Measurements from ENCODE around the gene PKDREJ. TPM values are rescaled to one million over a fixed set of nuclear protein-coding genes. Genes with fewer than 3 reads are reported as not detected.
"Not testable (repeated sequence)": the region's sequence is repeated elsewhere in the genome, so short reads cannot be mapped to it uniquely, and the experiment has no call there.

Gene PKDREJ
- total RNA-seq, 2 experiments from 2014 or later: not detected

DNA sequence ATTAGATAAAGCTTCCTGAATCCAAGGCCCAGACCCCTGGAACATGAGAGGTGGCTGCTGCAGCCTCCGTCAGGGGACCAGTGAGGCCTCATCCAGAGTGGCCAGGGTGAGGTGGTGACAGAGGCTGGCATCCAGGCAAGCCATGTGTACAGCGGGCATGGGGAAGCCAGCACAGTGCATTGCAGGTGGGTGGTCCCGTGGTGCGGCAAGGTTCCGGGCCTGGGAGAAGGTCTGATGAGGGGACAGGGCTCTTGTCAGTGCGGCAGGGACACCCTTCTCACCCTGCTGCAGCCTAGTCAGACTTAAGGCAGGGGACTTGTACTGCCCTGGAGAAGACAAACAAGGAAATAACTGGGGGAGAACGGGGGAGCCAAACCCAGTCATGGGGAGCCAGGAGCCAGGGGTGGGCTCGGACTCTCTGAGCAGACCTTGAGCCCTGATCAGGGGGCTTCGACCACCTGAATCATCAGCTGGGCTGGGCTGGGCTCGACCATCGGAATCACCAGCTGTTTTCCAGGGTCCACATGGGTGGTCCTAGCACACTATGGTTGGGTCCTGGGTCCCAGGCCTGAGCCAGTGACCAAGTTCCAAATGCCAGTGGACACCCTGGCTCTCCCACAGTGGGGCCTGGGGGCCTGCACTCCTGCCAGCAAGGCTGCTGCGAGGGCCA lies 9.8 kb upstream of the PKDREJ start:
- no peak overlapping the region for H3K27ac Mint-ChIP-seq
- DNase-seq: no peak
- peaks cover 3% of the 10 kb centered on the region for H3K4me1 Mint-ChIP-seq (ENCODE audit: low read depth)
- peaks cover 4% of the 10 kb centered on the region for H3K36me3 Mint-ChIP-seq (ENCODE audit: low read depth)
- H3K4me3 Mint-ChIP-seq: no peak overlapping the region
- intact Hi-C loops (cut with micrococcal nuclease): no loop called here
- no peaks in the 10 kb centered on the region for H3K9me3 Mint-ChIP-seq
- CTCF ChIA-PET: no interaction called here
- no peaks in the 10 kb centered on the region for H3K27me3 Mint-ChIP-seq (ENCODE audit: low read depth)

DNA sequence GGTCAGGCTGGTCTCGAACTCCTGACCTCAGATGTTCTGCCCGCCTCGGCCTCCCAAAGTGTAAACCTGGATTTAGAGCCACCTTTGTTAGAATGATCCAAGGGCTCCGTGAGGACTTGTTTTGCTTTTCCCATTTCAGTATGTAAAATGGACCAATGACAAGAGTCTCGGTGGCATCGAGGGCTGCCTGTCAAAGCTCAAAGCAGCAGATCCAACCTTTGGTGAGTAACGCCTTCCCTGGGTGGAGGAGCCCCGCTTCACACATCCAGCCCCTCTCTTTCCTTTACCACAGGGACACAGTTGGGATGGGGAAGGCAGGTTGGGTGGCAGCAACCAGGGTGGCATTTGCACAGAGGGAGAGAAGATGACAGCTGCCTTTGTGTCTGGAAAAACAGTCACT lies 9.1 kb upstream of the PKDREJ start:
- Mint-ChIP-seq H3K4me3 (no peak overlapping the region), H3K27me3 (ENCODE audit: low read depth) (peaks cover 5% of the 10 kb centered on the region), H3K4me1 (ENCODE audit: low read depth) (peaks cover 8% of the 10 kb centered on the region), H3K36me3 (ENCODE audit: low read depth) (peaks cover 4% of the 10 kb centered on the region), H3K27ac (no peak overlapping the region), H3K9me3 (no peaks in the 10 kb centered on the region)
- CTCF ChIA-PET: no interaction called here
- intact Hi-C loops (cut with micrococcal nuclease): no loop called here
- DNase-seq: no peak

DNA sequence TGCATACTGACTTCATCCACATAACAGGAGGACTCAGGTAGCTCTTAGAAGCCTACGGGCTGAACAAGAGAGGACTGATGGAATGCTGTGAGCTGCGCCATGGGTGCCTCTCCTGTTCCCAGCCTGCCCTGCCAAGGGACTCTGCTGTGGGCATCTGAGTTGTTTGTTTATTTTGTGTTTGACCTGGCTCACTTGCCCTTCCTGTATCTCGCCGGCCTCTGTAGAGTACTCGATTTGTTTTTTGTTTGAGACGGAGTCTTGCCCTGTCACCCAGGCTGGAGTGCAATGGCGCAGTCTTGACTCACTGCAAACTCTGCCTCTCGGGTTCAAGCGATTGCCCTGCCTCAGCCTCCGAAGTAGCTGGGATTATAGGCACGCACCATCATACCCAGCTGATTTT lies 6.4 kb upstream of the PKDREJ start:
- Mint-ChIP-seq H3K27ac (no peak overlapping the region), H3K4me3 (no peak overlapping the region), H3K4me1 (ENCODE audit: low read depth) (peaks cover 8% of the 10 kb centered on the region), H3K9me3 (peaks cover 3% of the 10 kb centered on the region), H3K36me3 (ENCODE audit: low read depth) (no peaks in the 10 kb centered on the region), H3K27me3 (ENCODE audit: low read depth) (peaks cover 18% of the 10 kb centered on the region)
- CTCF ChIA-PET: no interaction called here
- DNase-seq: no peak
- intact Hi-C loops (cut with micrococcal nuclease): no loop called here

DNA sequence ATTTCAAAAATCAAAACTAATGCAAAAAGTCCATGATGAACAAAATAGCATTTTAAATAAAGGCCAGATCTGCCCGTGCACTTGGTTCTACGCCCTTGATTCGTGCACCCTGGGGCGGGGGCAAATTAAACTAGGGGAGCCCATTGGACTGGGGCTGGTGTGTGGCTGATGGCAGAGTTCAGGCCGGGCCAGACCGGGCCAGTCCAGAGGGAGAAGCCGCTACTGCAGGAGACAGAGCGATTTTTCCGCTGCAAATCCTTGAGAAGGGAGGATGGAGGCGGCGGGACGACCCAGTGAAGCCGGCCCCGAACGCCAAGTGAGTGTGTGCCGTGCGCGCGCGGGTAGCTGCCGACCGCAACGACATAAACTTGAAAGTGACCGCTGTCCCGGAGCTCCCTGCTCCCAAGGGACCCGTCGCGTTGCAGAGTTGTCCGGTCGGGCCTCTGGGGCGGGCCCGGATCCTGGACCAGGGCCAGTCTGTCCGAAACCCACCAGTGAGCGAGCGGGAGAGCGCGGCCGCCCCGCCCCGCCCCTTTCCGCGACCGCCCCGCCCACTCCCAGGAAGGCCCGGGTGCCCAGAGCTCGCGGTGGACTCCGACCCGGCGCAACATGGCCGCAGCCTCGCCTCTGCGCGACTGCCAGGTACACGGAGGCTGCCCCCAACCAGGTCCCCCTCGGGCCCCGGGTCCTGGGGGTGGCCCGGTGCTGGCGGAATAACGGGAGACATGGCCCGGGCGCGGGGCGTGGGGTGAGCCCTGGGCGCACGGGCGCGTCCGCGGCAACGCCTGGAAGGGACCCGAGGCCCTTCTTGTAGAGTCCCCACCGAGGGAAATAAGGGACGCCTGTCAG lies 4.5 kb upstream of the PKDREJ start, which contains the start of gene TTC38:
TTC38 (plus strand) TSS at position 578 of the 849 bp plus-strand sequence; CDS start at position 610, 32 bp downstream.
- Mint-ChIP-seq H3K27ac (no peak within 1 kb of the TSS), H3K4me3 (peak within 1 kb of the TSS; percentile 85), H3K9me3 (peaks cover 4% of the 10 kb centered on the region), H3K27me3 (ENCODE audit: low read depth) (peaks cover 32% of the 10 kb centered on the region), H3K36me3 (ENCODE audit: low read depth) (no peaks in the 10 kb centered on the region), H3K4me1 (ENCODE audit: low read depth) (peaks cover 8% of the 10 kb centered on the region)
- DNase-seq: peak; percentile 42
- intact Hi-C loops (cut with micrococcal nuclease): loop anchor here (2.0 kb wide), 1 partner anchor 15 kb away; no protein-coding TSS in a partner anchor
- CTCF ChIA-PET: no interaction called here

DNA sequence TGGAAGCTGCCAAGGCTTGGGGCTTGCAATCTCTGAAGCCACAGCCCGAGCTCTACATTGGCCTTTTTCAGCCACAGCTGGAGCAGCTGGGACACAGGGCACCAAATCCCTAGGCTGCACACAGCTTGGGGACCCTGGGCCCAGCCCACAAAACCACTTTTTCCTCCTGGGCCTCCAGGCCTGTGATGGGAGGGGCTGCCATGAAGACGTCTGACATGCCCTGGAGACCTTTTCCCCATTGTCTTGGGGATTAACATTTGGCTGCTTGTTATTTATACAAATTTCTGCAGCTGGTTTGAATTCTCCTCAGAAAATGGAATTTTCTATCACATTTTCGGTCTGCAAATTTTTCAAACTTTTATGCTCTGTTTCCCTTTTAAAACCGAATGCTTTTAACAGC lies 2.5 kb upstream of the PKDREJ start:
- intact Hi-C loops (cut with micrococcal nuclease): loop anchor here (2.0 kb wide), 1 partner anchor 13 kb away; no protein-coding TSS in a partner anchor
- H3K36me3 Mint-ChIP-seq (ENCODE audit: low read depth); H3K4me3 Mint-ChIP-seq; H3K9me3 Mint-ChIP-seq; H3K4me1 Mint-ChIP-seq (ENCODE audit: low read depth); DNase-seq; H3K27ac Mint-ChIP-seq: not testable (repeated sequence)
- CTCF ChIA-PET: interaction anchor here (0.9 kb wide), 1 partner anchor 30 kb away, joined by 3 read pairs; no protein-coding TSS in a partner anchor
- H3K27me3 Mint-ChIP-seq (ENCODE audit: low read depth): peaks cover 52% of the 10 kb centered on the region

DNA sequence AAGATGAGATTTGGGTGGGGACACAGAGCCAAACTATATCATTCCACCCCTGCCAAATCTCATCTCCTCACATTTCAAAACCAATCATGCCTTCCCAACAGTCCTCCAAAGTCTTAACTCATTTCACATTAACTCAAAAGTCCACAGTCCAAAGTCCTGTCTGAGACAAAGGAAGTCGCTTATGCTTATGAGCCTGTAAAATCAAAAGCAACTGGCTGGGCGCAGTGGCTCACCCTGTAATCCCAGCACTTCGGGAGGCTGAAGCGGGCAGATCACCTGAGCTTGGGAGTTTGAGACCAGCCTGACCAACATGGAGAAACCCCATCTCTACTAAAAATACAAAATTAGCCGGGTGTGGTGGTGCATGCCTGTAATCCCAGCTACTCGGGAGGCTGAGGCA lies 1.4 kb upstream of the PKDREJ start:
- H3K9me3 Mint-ChIP-seq; H3K4me1 Mint-ChIP-seq (ENCODE audit: low read depth); H3K4me3 Mint-ChIP-seq; intact Hi-C loops (cut with micrococcal nuclease); DNase-seq; H3K36me3 Mint-ChIP-seq (ENCODE audit: low read depth); H3K27ac Mint-ChIP-seq; CTCF ChIA-PET: not testable (repeated sequence)
- peaks cover 61% of the 10 kb centered on the region for H3K27me3 Mint-ChIP-seq (ENCODE audit: low read depth)

DNA sequence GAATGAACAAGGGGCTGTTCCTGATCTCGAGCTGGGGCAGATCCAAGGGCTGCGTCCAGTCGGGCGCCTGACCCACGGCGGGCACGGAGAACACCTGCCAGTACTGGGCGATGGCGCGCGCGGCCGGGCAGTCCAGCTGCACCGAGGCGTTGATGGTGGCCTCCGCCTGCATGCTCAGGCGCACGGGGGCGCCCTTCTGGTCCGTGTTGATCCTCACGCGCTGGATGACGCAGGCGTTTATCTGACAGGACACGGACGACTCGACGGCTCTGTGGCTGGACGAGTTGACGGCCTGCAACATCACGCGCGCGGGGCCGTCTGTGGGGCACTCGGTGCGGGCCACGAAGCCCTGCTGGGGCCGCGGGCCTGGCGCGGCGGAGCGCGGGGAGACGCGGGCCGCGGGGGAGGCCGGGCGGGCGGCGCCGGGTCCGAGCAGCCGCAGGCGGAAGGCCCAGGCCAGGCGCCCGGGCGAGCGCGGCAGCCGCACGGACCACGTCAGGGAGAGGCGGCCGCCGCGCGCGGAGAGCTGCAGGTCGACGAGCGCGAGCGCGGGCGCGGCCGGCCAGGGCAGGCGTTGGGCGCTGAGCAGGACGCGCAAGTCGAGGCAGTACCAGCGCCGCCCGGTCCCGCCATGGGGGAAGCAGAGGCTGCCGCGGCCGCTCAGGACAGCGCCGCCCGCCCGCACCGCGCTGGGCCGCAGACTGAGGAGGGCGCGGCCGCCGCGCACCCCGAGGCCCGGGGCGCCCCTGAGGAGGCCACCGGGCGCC lies 511 bp downstream of the PKDREJ start:
- Mint-ChIP-seq H3K4me1 (ENCODE audit: low read depth) (peaks cover 4% of the 10 kb centered on the region), H3K27ac (no peak overlapping the region), H3K36me3 (ENCODE audit: low read depth) (no peaks in the 10 kb centered on the region), H3K9me3 (peaks cover 6% of the 10 kb centered on the region), H3K27me3 (ENCODE audit: low read depth) (peaks cover 69% of the 10 kb centered on the region), H3K4me3 (no peak overlapping the region)
- CTCF ChIA-PET: no interaction called here
- peak; percentile 49 for DNase-seq
- intact Hi-C loops (cut with micrococcal nuclease): no loop called here

DNA sequence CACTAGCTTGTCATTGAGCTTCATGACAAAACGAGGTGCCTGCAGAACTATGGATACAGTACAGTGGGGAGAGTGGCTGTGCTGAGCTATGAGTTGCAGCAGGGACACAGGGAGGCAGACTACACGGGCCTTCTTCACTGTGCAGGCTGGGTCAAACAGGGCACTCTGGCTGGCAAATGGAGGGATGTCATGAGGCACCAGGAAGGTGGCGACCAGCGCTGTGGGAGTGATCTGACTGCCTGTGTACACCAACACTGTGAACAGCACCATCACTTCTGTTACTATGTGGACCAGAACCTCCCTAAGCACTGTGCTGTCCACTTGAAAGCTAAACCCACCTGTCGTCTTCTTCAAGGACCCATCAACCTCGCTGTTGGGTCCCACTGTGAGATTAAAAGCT lies 3.1 kb downstream of the PKDREJ start:
- H3K27ac Mint-ChIP-seq: no peak overlapping the region
- DNase-seq: no peak

DNA sequence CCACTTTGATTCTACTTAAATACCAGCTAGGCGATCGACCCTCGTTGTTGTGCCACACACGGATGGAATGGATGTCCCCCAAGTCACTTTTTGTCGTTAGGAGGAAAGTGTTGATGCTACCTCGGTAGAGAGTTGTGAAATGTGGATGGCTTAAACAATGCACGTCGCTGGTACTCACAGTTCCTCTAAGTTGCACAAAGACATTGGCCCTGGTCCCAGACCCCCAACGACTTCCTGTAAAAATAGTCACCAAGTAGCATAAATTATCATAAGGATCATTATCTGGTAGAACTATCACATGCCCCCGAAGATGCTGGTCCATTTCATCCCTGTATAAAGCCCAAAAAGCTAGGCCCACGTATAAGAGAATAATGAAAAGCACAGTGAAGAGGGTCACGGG lies 3.8 kb downstream of the PKDREJ start:
- intact Hi-C loops (cut with micrococcal nuclease): no loop called here
- CTCF ChIA-PET: no interaction called here
- H3K9me3 Mint-ChIP-seq: peaks cover 5% of the 10 kb centered on the region
- peaks cover 49% of the 10 kb centered on the region for H3K27me3 Mint-ChIP-seq (ENCODE audit: low read depth)
- no peak for DNase-seq
- no peak overlapping the region for H3K4me3 Mint-ChIP-seq
- no peak overlapping the region for H3K27ac Mint-ChIP-seq
- H3K36me3 Mint-ChIP-seq (ENCODE audit: low read depth): no peaks in the 10 kb centered on the region
- H3K4me1 Mint-ChIP-seq (ENCODE audit: low read depth): peaks cover under 1% of the 10 kb centered on the region

More for the DNA sequence above, 3.1 kb downstream of the PKDREJ start:
- intact Hi-C loops (cut with micrococcal nuclease): no loop called here
- CTCF ChIA-PET: interaction anchor here (0.6 kb wide), 1 partner anchor 11 kb away, joined by 7 read pairs; no protein-coding TSS in a partner anchor
- peaks cover 6% of the 10 kb centered on the region for H3K9me3 Mint-ChIP-seq
- H3K4me3 Mint-ChIP-seq: no peak overlapping the region
- H3K4me1 Mint-ChIP-seq (ENCODE audit: low read depth): no peaks in the 10 kb centered on the region
- no peaks in the 10 kb centered on the region for H3K36me3 Mint-ChIP-seq (ENCODE audit: low read depth)
- H3K27me3 Mint-ChIP-seq (ENCODE audit: low read depth): peaks cover 54% of the 10 kb centered on the region

DNA sequence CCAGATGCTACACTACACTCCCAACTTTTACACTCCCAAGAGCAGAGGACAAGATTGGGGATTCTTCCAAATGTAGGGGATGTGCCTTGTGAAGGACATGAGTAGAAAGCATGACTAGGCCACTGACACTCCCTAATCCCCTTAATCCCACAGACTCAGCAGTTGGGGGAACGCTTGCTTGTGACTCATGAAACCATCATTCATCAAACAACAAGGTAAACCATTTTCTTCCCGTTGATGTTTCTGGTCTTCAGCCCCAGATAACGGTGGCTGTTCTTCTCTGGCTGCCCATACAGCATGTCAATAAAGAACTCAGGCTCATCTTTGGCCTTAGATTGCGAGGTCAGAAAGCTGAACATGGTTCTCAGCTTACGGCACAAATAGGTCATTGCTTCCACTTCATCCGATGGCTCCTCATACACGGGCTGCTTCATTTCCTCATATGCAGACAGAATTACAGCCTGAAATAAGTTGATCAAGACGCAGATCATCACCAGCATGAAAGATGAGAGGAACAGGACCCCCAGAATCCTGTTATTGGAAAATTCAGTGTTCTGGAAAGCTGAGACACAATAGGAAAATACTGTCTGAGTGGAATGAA lies 6.7 kb downstream of the PKDREJ start:
- peaks cover 26% of the 10 kb centered on the region for H3K27me3 Mint-ChIP-seq (ENCODE audit: low read depth)
- no peaks in the 10 kb centered on the region for H3K36me3 Mint-ChIP-seq (ENCODE audit: low read depth)
- DNase-seq: no peak
- CTCF ChIA-PET: no interaction called here
- peaks cover 14% of the 10 kb centered on the region for H3K4me1 Mint-ChIP-seq (ENCODE audit: low read depth)
- H3K27ac Mint-ChIP-seq: no peak overlapping the region
- H3K9me3 Mint-ChIP-seq: peaks cover 4% of the 10 kb centered on the region
- no peak overlapping the region for H3K4me3 Mint-ChIP-seq
- intact Hi-C loops (cut with micrococcal nuclease): no loop called here

DNA sequence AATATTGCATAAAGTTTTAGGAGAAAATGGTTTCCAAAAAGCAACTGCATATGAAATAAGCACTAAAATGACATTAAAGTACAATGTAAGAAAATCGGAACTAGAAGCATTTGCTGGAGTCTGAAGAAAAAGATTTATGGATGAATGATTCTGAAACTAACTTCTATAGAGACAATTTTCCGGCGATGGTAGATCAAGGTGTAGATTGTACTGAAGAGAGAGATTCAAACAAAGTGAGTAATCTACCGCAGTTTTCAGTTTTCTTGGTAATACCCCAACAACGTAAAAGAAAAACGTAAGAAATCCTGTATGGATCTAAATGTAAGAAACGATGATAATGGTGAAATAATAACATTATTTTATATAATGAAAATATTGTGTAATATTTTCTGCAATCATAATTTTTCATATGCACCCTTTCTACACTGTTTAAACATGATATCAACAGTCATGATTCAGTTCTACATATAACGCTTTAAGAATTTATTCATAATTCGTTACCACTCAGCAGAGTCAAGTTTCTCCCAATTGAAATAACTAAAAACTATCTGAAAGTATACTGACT lies 11.2 kb downstream of the PKDREJ start:
- H3K4me3 Mint-ChIP-seq: peak overlapping the region; percentile 80
- H3K4me1 Mint-ChIP-seq (ENCODE audit: low read depth): peaks cover 24% of the 10 kb centered on the region
- CTCF ChIA-PET: no interaction called here
- peaks cover 2% of the 10 kb centered on the region for H3K9me3 Mint-ChIP-seq
- H3K27ac Mint-ChIP-seq: no peak overlapping the region
- DNase-seq: no peak
- no peaks in the 10 kb centered on the region for H3K27me3 Mint-ChIP-seq (ENCODE audit: low read depth)
- intact Hi-C loops (cut with micrococcal nuclease): loop anchor here (2.0 kb wide), 1 partner anchor 15 kb away; no protein-coding TSS in a partner anchor
- H3K36me3 Mint-ChIP-seq (ENCODE audit: low read depth): no peaks in the 10 kb centered on the region

DNA sequence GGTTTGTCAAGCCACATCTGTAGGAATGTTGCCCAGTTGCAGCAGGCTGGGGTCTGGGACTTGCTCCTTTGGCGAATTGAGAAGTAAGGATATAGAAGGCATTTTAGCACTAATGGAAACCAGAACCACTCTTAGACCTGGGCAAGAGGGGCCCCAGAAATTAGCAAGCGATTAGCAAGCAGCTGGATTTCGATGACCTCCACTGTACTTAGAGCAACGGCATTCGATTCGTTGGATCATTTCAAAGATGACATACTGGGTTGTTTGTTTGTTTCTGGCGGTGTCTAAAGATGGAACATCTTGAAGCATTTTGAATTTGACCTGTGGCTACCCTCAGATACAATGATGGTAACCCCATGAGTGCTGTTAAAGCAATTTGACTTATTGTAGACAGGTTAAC lies 11.9 kb downstream of the PKDREJ start:
- no peaks in the 10 kb centered on the region for H3K27me3 Mint-ChIP-seq (ENCODE audit: low read depth)
- no peaks in the 10 kb centered on the region for H3K36me3 Mint-ChIP-seq (ENCODE audit: low read depth)
- H3K9me3 Mint-ChIP-seq: no peaks in the 10 kb centered on the region
- H3K27ac Mint-ChIP-seq: peak overlapping the region; percentile 41
- intact Hi-C loops (cut with micrococcal nuclease): no loop called here
- no peak for DNase-seq
- peaks cover 26% of the 10 kb centered on the region for H3K4me1 Mint-ChIP-seq (ENCODE audit: low read depth)
- CTCF ChIA-PET: no interaction called here
- H3K4me3 Mint-ChIP-seq: peak overlapping the region; percentile 80

Measured in activated naive CD4-positive, alpha-beta T cell treated with anti-CD3 and anti-CD28 coated beads for 36 hours (primary cell).